WTC11 (cell line): ENCODE results near the gene NUF2. TPM values are rescaled to one million over a fixed set of nuclear protein-coding genes. Genes with fewer than 3 reads are reported as not detected.

Experiments
- ATAC-seq: fragments of 200-7000 bp; cut with Tn5 transposase; 2 replicates; pipeline ENCODE4 v1.10.0; 2021; ENCODE audit warnings: mild to moderate bottlenecking, moderate library complexity
- CTCF ChIA-PET: fragments of 300-600 bp; sonication (Branson Sonifier 250); formaldehyde crosslinking; loops from one replicate; lab custom pipeline; 2021; ENCODE audit warnings: antibody characterized with exemption; lab: Charles Lee
- POLR2A ChIA-PET: fragments of 350-600 bp; sonication (Branson Sonifier 250); formaldehyde crosslinking; loops from one replicate; lab custom pipeline; 2021; ENCODE audit warnings: antibody characterized with exemption; lab: Charles Lee
- DNase-seq: peaks from one replicate; pipeline ENCODE4 v3.0.0; 2021; ENCODE audit warnings: low spot score
- H3K27ac Mint-ChIP-seq: 2 replicates; pipeline ENCODE4 v1.8.0; 2021; ENCODE audit warnings: mixed read lengths
- H3K27me3 Mint-ChIP-seq: 2 replicates; pipeline ENCODE4 v1.8.0; 2021; ENCODE audit warnings: low read depth, mild to moderate bottlenecking, moderate library complexity, mixed read lengths
- H3K36me3 Mint-ChIP-seq: 2 replicates; pipeline ENCODE4 v1.8.0; 2021; ENCODE audit warnings: mixed read lengths
- H3K4me1 Mint-ChIP-seq: 2 replicates; pipeline ENCODE4 v1.8.0; 2022; ENCODE audit warnings: mixed read lengths
- H3K4me3 Mint-ChIP-seq: 2 replicates; pipeline ENCODE4 v1.8.0; 2021; ENCODE audit warnings: mild to moderate bottlenecking, moderate library complexity, mixed read lengths
- H3K9me3 Mint-ChIP-seq: 2 replicates; pipeline ENCODE4 v1.8.0; 2021; ENCODE audit warnings: mixed read lengths
- ATF1 ChIP-seq: sonication (generic); formaldehyde crosslinking; IDR thresholded peaks from 2 replicates; pipeline ENCODE4 v1.8.1; 2023; ENCODE audit warnings: mild to moderate bottlenecking, moderate library complexity, missing genetic modification reagents
- ETV6 ChIP-seq: sonication (generic); formaldehyde crosslinking; IDR thresholded peaks from 2 replicates; pipeline ENCODE4 v1.8.1; 2022; ENCODE audit warnings: mild to moderate bottlenecking, missing genetic modification reagents
- FOXP1 ChIP-seq: sonication (generic); formaldehyde crosslinking; IDR thresholded peaks from 2 replicates; pipeline ENCODE4 v1.8.0; 2022; ENCODE audit warnings: missing genetic modification reagents, mild to moderate bottlenecking, moderate library complexity, borderline replicate concordance
- KAT7 ChIP-seq: sonication (generic); formaldehyde crosslinking; IDR thresholded peaks from 2 replicates; pipeline ENCODE4 v1.8.1; 2023; ENCODE audit warnings: missing genetic modification reagents, mild to moderate bottlenecking, borderline replicate concordance
- NFE2L1 ChIP-seq: sonication (generic); formaldehyde crosslinking; IDR thresholded peaks from 2 replicates; pipeline ENCODE4 v1.8.1; 2023; ENCODE audit warnings: missing genetic modification reagents
- NR3C1 ChIP-seq: sonication (generic); formaldehyde crosslinking; conservative IDR thresholded peaks from 2 replicates; pipeline ENCODE4 v1.8.1; 2023; ENCODE audit warnings: low read depth, mild to moderate bottlenecking, missing genetic modification reagents
- SP1 ChIP-seq: sonication (generic); formaldehyde crosslinking; conservative IDR thresholded peaks from 2 replicates; pipeline ENCODE4 v1.8.1; 2022; ENCODE audit warnings: missing genetic modification reagents
- TEAD4 ChIP-seq: sonication (generic); formaldehyde crosslinking; IDR thresholded peaks from 2 replicates; pipeline ENCODE4 v1.8.0; 2022; ENCODE audit warnings: mild to moderate bottlenecking, missing genetic modification reagents
- ZNF232 ChIP-seq: sonication (generic); formaldehyde crosslinking; IDR thresholded peaks from 2 replicates; pipeline ENCODE4 v1.8.0; 2022; ENCODE audit warnings: mild to moderate bottlenecking, missing genetic modification reagents
- total RNA-seq: library from RNA; stranded (reverse); gene quantifications from 3 replicates; pipeline ENCODE4 v1.2.3, GENCODE V29; 2021
- TF ChIP-seq, protein P1 (sequence below): sonication (generic); formaldehyde crosslinking; IDR thresholded peaks from 2 replicates; pipeline ENCODE4 v1.8.1; 2022; ENCODE audit warnings: mild to moderate bottlenecking, missing genetic modification reagents, moderate library complexity, borderline replicate concordance
- TF ChIP-seq, protein P2 (sequence below): sonication (generic); formaldehyde crosslinking; IDR thresholded peaks from 2 replicates; pipeline ENCODE4 v1.8.0; 2022; ENCODE audit warnings: missing genetic modification reagents
- TF ChIP-seq, protein P3 (sequence below): fragments of 250-450 bp; sonication (Bioruptor Pico); conservative IDR thresholded peaks from 2 replicates; pipeline ENCODE4 v1.9.0; 2021; ENCODE audit warnings: mild to moderate bottlenecking
- TF ChIP-seq, protein P4 (sequence below): sonication (generic); formaldehyde crosslinking; IDR thresholded peaks from 2 replicates; pipeline ENCODE4 v1.8.1; 2022; ENCODE audit warnings: low read depth, missing genetic modification reagents, borderline replicate concordance
- TF ChIP-seq, protein P5 (sequence below): sonication (generic); formaldehyde crosslinking; IDR thresholded peaks from 2 replicates; pipeline ENCODE4 v1.8.0; 2023; ENCODE audit warnings: missing genetic modification reagents
- TF ChIP-seq, protein P6 (sequence below): sonication (generic); formaldehyde crosslinking; conservative IDR thresholded peaks from 2 replicates; pipeline ENCODE4 v1.8.1; 2022; ENCODE audit warnings: mild to moderate bottlenecking, missing genetic modification reagents

The NUF2 gene
- total RNA-seq, 1 experiment from 2014 or later, result 32.9 TPM

DNA sequence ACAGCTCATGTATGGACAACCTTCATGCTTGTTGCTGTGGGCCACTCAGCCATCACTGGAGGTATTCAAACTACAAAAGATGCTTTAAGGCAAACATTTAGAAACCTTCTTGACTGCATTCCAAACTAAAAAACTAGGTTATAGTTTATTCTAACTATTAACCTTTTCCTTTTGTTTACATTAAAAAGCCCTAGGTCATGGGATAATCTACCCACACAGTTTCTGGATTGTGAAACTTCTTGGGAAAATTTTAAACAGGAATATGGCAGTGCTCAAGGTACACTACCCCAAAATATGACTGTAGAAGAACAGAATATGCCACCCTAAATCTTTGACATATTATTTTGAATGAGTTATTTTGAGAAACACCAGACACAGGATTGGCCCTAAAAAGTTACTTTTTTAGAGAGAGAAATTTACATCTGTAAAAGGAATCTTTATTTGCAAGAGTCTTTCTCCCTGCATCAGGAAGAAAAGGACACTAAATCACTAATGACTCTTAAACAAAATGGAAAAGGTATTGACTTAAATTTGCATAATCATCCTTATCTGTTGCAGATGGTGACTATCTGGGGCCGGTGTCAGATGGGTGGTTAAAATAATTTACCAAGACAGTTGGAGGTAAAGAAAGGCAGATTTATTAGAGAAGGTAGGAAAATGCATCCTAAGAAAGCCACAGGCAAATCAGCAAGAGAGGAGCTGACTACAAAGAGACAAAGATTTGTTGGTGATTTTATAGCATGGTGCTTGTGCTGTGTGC lies 25.1 kb upstream of the NUF2 start:
- Mint-ChIP-seq H3K4me3 (no peak overlapping the region), H3K36me3 (peaks cover 30% of the 10 kb centered on the region), H3K4me1 (peaks cover 24% of the 10 kb centered on the region), H3K9me3 (peaks cover 23% of the 10 kb centered on the region), H3K27ac (peak overlapping the region; percentile 16; the same call in 1 of the 2 replicates), H3K27me3 (no peaks in the 10 kb centered on the region)
- ATAC-seq (peak; percentile 39; the same call in 1 of the 2 replicates), DNase-seq (no peak)
- POLR2A ChIA-PET, result no interaction called here
- CTCF ChIA-PET, result no interaction called here
- TF ChIP-seq KAT7 (CRISPR knock-in tag) (no peak), FOXP1 (CRISPR knock-in tag) (no peak), ATF1 (CRISPR knock-in tag) (no peak), NFE2L1 (CRISPR knock-in tag) (no peak), SP1 (CRISPR knock-in tag) (no peak), TEAD4 (CRISPR knock-in tag) (no peak), ETV6 (CRISPR knock-in tag) (no peak), NR3C1 (CRISPR knock-in tag) (no peak), ZNF232 (CRISPR knock-in tag) (no peak)
- TF ChIP-seq, protein P1, sequence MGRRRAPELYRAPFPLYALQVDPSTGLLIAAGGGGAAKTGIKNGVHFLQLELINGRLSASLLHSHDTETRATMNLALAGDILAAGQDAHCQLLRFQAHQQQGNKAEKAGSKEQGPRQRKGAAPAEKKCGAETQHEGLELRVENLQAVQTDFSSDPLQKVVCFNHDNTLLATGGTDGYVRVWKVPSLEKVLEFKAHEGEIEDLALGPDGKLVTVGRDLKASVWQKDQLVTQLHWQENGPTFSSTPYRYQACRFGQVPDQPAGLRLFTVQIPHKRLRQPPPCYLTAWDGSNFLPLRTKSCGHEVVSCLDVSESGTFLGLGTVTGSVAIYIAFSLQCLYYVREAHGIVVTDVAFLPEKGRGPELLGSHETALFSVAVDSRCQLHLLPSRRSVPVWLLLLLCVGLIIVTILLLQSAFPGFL (CRISPR knock-in tag), result no peak
- TF ChIP-seq, protein P2, sequence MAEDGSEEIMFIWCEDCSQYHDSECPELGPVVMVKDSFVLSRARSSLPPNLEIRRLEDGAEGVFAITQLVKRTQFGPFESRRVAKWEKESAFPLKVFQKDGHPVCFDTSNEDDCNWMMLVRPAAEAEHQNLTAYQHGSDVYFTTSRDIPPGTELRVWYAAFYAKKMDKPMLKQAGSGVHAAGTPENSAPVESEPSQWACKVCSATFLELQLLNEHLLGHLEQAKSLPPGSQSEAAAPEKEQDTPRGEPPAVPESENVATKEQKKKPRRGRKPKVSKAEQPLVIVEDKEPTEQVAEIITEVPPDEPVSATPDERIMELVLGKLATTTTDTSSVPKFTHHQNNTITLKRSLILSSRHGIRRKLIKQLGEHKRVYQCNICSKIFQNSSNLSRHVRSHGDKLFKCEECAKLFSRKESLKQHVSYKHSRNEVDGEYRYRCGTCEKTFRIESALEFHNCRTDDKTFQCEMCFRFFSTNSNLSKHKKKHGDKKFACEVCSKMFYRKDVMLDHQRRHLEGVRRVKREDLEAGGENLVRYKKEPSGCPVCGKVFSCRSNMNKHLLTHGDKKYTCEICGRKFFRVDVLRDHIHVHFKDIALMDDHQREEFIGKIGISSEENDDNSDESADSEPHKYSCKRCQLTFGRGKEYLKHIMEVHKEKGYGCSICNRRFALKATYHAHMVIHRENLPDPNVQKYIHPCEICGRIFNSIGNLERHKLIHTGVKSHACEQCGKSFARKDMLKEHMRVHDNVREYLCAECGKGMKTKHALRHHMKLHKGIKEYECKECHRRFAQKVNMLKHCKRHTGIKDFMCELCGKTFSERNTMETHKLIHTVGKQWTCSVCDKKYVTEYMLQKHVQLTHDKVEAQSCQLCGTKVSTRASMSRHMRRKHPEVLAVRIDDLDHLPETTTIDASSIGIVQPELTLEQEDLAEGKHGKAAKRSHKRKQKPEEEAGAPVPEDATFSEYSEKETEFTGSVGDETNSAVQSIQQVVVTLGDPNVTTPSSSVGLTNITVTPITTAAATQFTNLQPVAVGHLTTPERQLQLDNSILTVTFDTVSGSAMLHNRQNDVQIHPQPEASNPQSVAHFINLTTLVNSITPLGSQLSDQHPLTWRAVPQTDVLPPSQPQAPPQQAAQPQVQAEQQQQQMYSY (CRISPR knock-in tag), result no peak
- TF ChIP-seq, protein P3, sequence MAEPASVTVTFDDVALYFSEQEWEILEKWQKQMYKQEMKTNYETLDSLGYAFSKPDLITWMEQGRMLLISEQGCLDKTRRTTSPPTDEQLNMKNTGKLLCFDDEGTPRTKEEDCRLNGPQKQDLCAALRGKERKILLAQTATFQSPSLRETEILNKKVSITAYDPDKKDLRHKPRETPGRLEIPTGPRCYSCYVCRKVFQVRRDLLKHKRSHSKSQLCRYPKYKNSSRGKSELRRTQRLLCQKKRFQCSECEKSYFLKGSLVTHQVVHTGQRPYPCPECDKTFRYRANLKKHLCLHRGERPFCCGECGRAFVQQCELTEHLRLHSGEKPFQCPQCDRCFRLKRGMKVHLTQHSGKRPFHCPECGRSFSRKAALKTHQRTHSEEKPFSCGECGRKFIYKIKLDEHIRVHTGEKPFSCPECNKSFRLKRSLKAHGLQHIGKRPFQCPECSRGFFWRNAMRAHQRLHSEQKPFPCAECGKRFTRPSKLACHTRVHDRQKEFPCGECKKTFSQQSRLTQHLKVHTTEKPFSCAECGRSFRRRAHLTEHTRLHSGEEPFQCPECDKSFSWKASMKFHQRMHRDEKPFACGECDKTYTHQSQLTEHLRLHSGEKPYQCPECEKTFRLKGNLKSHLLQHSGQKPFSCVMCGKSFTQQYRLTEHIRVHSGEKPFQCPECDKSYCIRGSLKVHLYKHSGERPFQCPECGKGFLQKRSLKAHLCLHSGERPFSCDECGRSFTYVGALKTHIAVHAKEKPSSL, result no peak
- TF ChIP-seq, protein P4, sequence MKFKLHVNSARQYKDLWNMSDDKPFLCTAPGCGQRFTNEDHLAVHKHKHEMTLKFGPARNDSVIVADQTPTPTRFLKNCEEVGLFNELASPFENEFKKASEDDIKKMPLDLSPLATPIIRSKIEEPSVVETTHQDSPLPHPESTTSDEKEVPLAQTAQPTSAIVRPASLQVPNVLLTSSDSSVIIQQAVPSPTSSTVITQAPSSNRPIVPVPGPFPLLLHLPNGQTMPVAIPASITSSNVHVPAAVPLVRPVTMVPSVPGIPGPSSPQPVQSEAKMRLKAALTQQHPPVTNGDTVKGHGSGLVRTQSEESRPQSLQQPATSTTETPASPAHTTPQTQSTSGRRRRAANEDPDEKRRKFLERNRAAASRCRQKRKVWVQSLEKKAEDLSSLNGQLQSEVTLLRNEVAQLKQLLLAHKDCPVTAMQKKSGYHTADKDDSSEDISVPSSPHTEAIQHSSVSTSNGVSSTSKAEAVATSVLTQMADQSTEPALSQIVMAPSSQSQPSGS, result no peak
- TF ChIP-seq, protein P5, sequence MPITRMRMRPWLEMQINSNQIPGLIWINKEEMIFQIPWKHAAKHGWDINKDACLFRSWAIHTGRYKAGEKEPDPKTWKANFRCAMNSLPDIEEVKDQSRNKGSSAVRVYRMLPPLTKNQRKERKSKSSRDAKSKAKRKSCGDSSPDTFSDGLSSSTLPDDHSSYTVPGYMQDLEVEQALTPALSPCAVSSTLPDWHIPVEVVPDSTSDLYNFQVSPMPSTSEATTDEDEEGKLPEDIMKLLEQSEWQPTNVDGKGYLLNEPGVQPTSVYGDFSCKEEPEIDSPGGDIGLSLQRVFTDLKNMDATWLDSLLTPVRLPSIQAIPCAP (CRISPR knock-in tag), result no peak
- TF ChIP-seq, protein P6, sequence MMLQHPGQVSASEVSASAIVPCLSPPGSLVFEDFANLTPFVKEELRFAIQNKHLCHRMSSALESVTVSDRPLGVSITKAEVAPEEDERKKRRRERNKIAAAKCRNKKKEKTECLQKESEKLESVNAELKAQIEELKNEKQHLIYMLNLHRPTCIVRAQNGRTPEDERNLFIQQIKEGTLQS (CRISPR knock-in tag), result no peak
